NT2/D1 (cell line): ENCODE data around the gene PRKCQ.

ENCODE experiments used
- SUZ12 ChIP-seq: IDR thresholded peaks from 2 replicates; pipeline ENCODE4 v1.6.1; 2011; ENCODE audit not compliant: insufficient read length, insufficient read depth; ENCODE audit errors: extremely low read depth
- YY1 ChIP-seq: IDR thresholded peaks from 2 replicates; pipeline ENCODE4 v1.6.1; 2011; ENCODE audit not compliant: insufficient read length, insufficient read depth
- ZNF274 ChIP-seq: IDR thresholded peaks from 2 replicates; pipeline ENCODE4 v1.6.1; 2011; ENCODE audit warnings: mild to moderate bottlenecking, low read depth, low read length

DNA sequence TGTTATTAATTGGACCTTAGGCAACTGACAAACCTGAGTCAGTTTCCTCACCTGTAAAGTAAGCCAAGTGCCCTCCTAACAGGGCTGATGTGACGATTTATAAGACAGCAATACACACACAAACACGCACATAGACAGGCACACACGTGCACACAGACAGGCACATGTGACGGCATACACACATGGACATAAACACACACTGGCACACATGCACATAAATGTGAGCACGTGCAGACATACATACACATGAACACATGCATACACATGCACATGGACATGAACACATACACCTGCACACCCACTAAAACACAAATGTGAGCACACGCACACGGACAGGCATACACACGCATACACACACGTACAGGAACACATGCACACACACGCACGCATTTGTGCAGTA, 148.9 kb downstream of the PRKCQ start:
- TF ChIP-seq YY1 = no peak
- no peak for TF ChIP-seq SUZ12
- no peak for TF ChIP-seq ZNF274
